Measurements from ENCODE around the gene DGCR2. TPM values are rescaled to one million over a fixed set of nuclear protein-coding genes. Genes with fewer than 3 reads are reported as not detected.
"Not testable (repeated sequence)": the region's sequence is repeated elsewhere in the genome, so short reads cannot be mapped to it uniquely, and the experiment has no call there.

Gene DGCR2
- total and polyA plus RNA-seq, 12 donors, result 24.3 to 70.1 (median 51.9) TPM

DNA sequence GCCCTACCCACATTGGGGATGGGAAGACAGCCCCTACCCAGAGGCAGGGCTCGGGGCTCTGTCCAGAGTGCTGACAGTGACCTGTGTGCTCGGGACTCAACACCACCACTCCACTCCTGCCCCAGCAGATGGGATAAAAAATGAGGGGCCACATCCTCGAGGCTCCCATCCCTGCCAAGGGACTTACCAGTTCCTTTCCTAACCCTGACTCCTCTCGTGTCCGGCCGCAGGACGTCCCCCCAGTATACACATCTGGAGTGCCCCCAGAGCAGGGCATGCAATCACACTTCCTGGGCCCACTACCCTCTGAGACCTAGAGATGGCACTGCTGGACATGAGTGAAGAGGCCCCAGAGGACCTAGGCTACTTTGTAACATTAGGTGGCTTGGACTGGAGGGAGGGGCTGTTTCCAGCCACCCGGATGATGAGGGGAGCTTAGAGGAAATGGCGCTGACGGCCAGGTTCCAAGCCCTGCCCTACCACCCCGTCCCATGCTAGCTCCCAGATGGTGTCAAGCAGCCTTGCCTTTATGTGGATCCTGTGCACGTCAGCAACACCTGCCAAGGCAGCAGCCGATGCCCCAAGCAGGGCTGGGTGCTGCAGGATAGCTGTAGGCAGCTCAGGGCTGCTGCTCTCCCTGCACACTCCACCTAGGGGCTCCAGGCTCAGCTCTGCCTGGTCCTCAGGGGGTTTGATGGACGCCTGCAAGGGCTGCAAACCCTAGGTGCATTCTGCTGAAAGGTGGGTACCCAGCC, 86.6 kb downstream of the DGCR2 start:
- Histone ChIP-seq H3K36me3 (replicated peaks in 1 of 2) (peaks cover 0 to 31% of the 10 kb centered on the region in 2 donors), H3K27ac (no peak overlapping the region), H3K9me3 (replicated peaks in 1 of 3) (no peaks in the 10 kb centered on the region), H3K27me3 (no peaks in the 10 kb centered on the region), H3K4me1 (replicated peaks in 1 of 2) (no peaks in the 10 kb centered on the region), H3K4me3 (no peak overlapping the region)
- 24 to 44% (median 37%) methylated on average over 5 to 14 of the region's 14 CpGs for WGBS, 4 donors
- TF ChIP-seq CTCF (IDR thresholded peaks at IDR 0.05), result peak in 2 of 6 experiments; percentile 13 to 21
- no peak for TF ChIP-seq POLR2A (IDR thresholded peaks at IDR 0.05)
- DNase-seq, result peak in 3 of 7 donors; percentile 19 to 54 (median 26)
- intact Hi-C loops (cut with DNase I), result no loop called here

DNA sequence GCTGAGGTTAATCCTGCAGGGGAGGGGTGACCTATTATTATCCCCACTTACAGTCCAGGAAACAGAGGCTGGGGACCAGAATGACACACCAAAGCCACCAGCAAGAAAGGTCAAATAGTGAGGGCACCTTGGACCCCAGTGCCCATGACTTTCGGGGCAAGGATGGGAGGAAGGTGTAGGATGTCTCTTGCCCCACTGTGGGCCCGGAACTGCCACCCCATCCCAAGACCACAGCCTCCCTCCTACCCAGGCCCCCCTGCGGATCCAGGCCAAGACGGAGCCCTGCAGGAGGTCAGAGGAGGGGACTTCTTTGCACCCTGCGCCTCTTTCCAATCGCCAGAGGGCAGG, 87.1 kb downstream of the DGCR2 start:
- H3K4me1 ChIP-seq (replicated peaks in 1 of 2); H3K27me3 ChIP-seq; H3K27ac ChIP-seq; intact Hi-C loops (cut with DNase I); H3K9me3 ChIP-seq (replicated peaks in 1 of 3); DNase-seq; H3K4me3 ChIP-seq: not testable (repeated sequence)
- H3K36me3 ChIP-seq (replicated peaks in 1 of 2), result peaks cover 0 to 25% of the 10 kb centered on the region in 2 donors
- WGBS, 4 donors, result 0 to 49% (median 36%) methylated on average over 1 to 6 of the region's 6 CpGs

GRCh38 chr22:19034724-19035120, 87.5 kb downstream of the DGCR2 start:
- H3K27ac ChIP-seq; H3K4me1 ChIP-seq (replicated peaks in 1 of 2); H3K27me3 ChIP-seq; H3K4me3 ChIP-seq; intact Hi-C loops (cut with DNase I); H3K9me3 ChIP-seq (replicated peaks in 1 of 3): not testable (repeated sequence)
- peaks cover 0 to 22% of the 10 kb centered on the region in 2 donors for H3K36me3 ChIP-seq (replicated peaks in 1 of 2)
- 72 to 78% (median 77%) methylated on average over 8 to 9 of the region's 12 CpGs; no CpG with 5 or more reads in 1 of the 4 donors for WGBS, 4 donors
- DNase-seq, result peak in 1 of 7 donors; percentile 38

- DNase-seq, result peak in 1 of 7 donors; percentile 43
- 65 to 73% methylated on average over 4 to 5 of the region's 6 CpGs; no CpG with 5 or more reads in 2 of the 4 donors for WGBS, 4 donors
- H3K27me3 ChIP-seq; H3K27ac ChIP-seq; H3K4me1 ChIP-seq (replicated peaks in 1 of 2); intact Hi-C loops (cut with DNase I); H3K4me3 ChIP-seq; H3K9me3 ChIP-seq (replicated peaks in 1 of 3): not testable (repeated sequence)
- peaks cover 0 to 17% of the 10 kb centered on the region in 2 donors for H3K36me3 ChIP-seq (replicated peaks in 1 of 2)
Observed at GRCh38 chr22:19034031-19034723, 88.0 kb downstream of the DGCR2 start.

DNA sequence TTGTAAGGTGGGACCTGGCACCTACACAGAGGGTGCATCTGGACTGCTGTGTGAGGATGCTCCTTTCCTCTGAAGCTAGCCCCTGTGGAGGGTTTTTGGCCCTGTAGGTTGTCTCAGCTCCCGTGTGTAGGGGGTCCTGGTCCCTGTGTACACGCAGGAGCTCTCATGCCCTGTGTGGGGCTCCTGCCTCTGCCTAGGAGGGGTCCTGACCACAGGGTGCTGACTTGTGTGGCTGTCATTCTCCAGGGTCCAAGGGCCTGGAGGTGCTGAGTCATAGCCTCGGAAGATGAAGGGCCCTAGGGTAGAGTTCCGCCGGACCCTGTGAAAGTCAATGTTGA, 88.7 kb downstream of the DGCR2 start:
- H3K9me3 ChIP-seq (replicated peaks in 1 of 3); H3K4me1 ChIP-seq (replicated peaks in 1 of 2); H3K4me3 ChIP-seq; intact Hi-C loops (cut with DNase I); H3K27me3 ChIP-seq; H3K27ac ChIP-seq: not testable (repeated sequence)
- 0 to 60% (median 55%) methylated on average over 1 to 5 of the region's 5 CpGs; no CpG with 5 or more reads in 1 of the 4 donors for WGBS, 4 donors
- peak in 1 of 7 donors; percentile 42 for DNase-seq
- peaks cover 0 to 11% of the 10 kb centered on the region in 2 donors for H3K36me3 ChIP-seq (replicated peaks in 1 of 2)

GRCh38 chr22:19032898-19033567, 89.2 kb downstream of the DGCR2 start:
- DNase-seq; H3K9me3 ChIP-seq (replicated peaks in 1 of 3); H3K27me3 ChIP-seq; H3K4me3 ChIP-seq; intact Hi-C loops (cut with DNase I); H3K27ac ChIP-seq; H3K4me1 ChIP-seq (replicated peaks in 1 of 2); H3K36me3 ChIP-seq (replicated peaks in 1 of 2): not testable (repeated sequence)
- 69 to 78% (median 72%) methylated on average over 8 to 14 of the region's 14 CpGs for WGBS, 4 donors

DNA sequence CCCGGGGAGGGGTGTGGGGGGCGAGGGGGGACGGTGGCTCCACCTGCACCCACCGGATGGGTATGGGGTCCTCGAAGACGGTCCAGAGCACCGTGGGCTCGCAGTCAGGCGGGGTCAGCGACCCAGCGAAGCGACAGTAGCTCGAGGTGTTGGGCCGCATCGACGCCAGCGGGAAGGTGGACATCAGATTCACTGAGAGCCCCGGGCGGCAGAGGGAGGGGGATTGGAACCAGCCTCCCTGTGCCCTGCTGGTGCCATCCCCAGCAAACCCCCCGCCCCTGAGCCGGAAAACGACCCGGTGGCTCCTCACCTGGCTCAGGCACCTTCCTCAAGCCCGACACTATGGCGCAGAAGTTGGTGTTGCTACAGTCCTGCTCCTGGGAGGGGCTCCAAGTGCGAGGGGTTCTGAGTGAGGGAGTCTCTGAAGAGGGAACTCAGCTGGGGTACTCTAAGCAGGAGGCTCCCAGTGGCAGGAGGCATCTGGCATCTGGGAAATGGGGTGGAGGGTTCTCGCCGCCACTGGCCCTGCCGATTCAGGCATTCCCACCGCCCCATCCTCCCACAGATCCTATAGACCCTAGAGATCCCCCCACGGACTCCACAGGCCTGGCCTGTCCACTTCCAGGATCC, 89.9 kb downstream of the DGCR2 start:
- intact Hi-C loops (cut with DNase I); H3K27me3 ChIP-seq: not testable (repeated sequence)

GRCh38 chr22:19030889-19031252, 91.3 kb downstream of the DGCR2 start:
- H3K9me3 ChIP-seq (replicated peaks in 1 of 3); H3K27ac ChIP-seq; H3K27me3 ChIP-seq; H3K4me1 ChIP-seq (replicated peaks in 1 of 2); intact Hi-C loops (cut with DNase I); H3K4me3 ChIP-seq; DNase-seq; H3K36me3 ChIP-seq (replicated peaks in 1 of 2): not testable (repeated sequence)
- 81 to 100% (median 83%) methylated on average over 3 to 7 of the region's 7 CpGs; no CpG with 5 or more reads in 1 of the 4 donors for WGBS, 4 donors

More for the DNA sequence above, 89.9 kb downstream of the DGCR2 start:
- WGBS, 4 donors, result 79 to 82% (median 81%) methylated on average over 12 to 19 of the region's 31 CpGs; no CpG with 5 or more reads in 1 of the 4 donors
- not testable (repeated sequence) for H3K9me3 ChIP-seq (replicated peaks in 1 of 3); H3K4me1 ChIP-seq (replicated peaks in 1 of 2); H3K36me3 ChIP-seq (replicated peaks in 1 of 2); DNase-seq; H3K4me3 ChIP-seq; H3K27ac ChIP-seq

DNA sequence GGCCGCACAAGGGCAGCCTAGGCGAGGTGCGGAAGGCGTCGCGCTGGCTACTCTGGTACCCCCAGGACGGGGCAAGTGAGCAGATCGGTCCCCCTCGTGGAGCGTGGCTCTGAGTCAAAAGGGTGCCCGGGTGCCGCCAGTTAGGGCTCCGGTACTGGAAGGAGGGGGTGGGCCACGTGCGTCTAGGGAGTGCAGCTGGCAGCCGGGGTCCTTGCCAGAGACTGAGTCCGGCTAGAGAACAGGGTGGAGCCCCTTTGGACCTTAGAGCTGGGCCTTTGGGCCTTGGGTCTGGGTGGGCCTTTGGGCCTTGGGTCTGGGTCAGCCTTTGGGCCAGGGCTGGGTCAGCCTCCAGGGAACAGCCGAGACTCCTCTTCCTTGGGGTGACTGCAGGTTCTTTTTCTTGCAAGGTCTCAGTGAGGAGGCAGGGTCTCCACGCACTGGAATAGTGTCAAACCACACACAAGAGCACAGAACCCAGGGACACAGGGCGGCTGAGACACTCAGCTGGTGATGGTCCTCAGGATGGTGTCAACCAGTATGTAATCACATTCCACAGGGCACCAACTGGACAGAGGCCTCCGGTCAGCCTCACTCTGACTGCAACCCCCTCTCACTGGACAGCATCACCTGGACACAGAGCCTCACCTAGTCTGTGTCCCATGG, 91.9 kb downstream of the DGCR2 start:
- H3K36me3 ChIP-seq (replicated peaks in 1 of 2); H3K4me1 ChIP-seq (replicated peaks in 1 of 2); intact Hi-C loops (cut with DNase I); H3K4me3 ChIP-seq; DNase-seq; H3K9me3 ChIP-seq (replicated peaks in 1 of 3); H3K27me3 ChIP-seq; H3K27ac ChIP-seq: not testable (repeated sequence)
- 27 to 83% (median 37%) methylated on average over 1 to 19 of the region's 21 CpGs for WGBS, 4 donors

Measured in adrenal gland (tissue), 12 donors.